OCI-LY1 (cell line): Measurements from ENCODE around the gene NID1.

Source experiments
- H2AFZ ChIP-seq: fragments of 200-600 bp; sonication (generic), shearing (Covaris generic); 2 replicates; pipeline ENCODE4 v1.6.0; 2014; ENCODE audit warnings: antibody characterized with exemption, mild to moderate bottlenecking, low read length
- H3F3A ChIP-seq: fragments of 200-600 bp; sonication (generic), shearing (Covaris generic); 2 replicates; pipeline ENCODE4 v1.6.0; 2014; ENCODE audit warnings: mild to moderate bottlenecking, antibody characterized with exemption, low read length, moderate library complexity; ENCODE audit not compliant: insufficient read depth
- H3K27ac ChIP-seq: fragments of 200-600 bp; sonication (generic); 2 replicates; pipeline ENCODE4 v1.5.1; 2014; ENCODE audit warnings: low read length, mixed run types, mild to moderate bottlenecking, low read depth; ENCODE audit not compliant: poor library complexity, severe bottlenecking
- H3K27me3 ChIP-seq: fragments of 200-600 bp; sonication (generic); 2 replicates; pipeline ENCODE4 v1.6.0; 2014; ENCODE audit warnings: antibody characterized with exemption, mild to moderate bottlenecking, low read length, moderate library complexity; ENCODE audit not compliant: insufficient read depth
- H3K36me3 ChIP-seq: fragments of 200-600 bp; sonication (generic); 2 replicates; pipeline ENCODE4 v1.6.1; 2014; ENCODE audit warnings: mild to moderate bottlenecking, antibody characterized with exemption, low read length, moderate library complexity, mixed read lengths; ENCODE audit not compliant: insufficient read depth
- H3K4me1 ChIP-seq: fragments of 200-600 bp; sonication (generic); 2 replicates; pipeline ENCODE4 v1.5.1; 2014; ENCODE audit warnings: mild to moderate bottlenecking, low read length, moderate library complexity; ENCODE audit not compliant: insufficient read depth, severe bottlenecking
- H3K4me2 ChIP-seq: fragments of 200-600 bp; sonication (generic), shearing (Covaris generic); 2 replicates; pipeline ENCODE4 v1.6.1; 2014; ENCODE audit warnings: low read length
- H3K4me3 ChIP-seq: fragments of 200-600 bp; sonication (generic); 2 replicates; pipeline ENCODE4 v1.5.1; 2014; ENCODE audit warnings: low read length, low read depth, mild to moderate bottlenecking, mixed read lengths; ENCODE audit not compliant: poor library complexity, severe bottlenecking
- H3K79me2 ChIP-seq: fragments of 200-600 bp; shearing (Covaris generic); 2 replicates; pipeline ENCODE4 v1.6.1; 2016; ENCODE audit warnings: mixed run types, low read length, mixed read lengths; ENCODE audit not compliant: insufficient read depth
- H3K9ac ChIP-seq: fragments of 200-600 bp; sonication (generic), shearing (Covaris generic); 2 replicates; pipeline ENCODE4 v1.6.1; 2014; ENCODE audit warnings: mild to moderate bottlenecking, low read length, mixed read lengths
- H3K9me2 ChIP-seq: fragments of 200-600 bp; sonication (generic), shearing (Covaris generic); 2 replicates; pipeline ENCODE4 v1.6.1; 2014; ENCODE audit warnings: low read depth, mild to moderate bottlenecking, low read length, mixed read lengths
- H3K9me3 ChIP-seq: fragments of 200-600 bp; shearing (Covaris generic); 2 replicates; pipeline ENCODE4 v1.6.1; 2014; ENCODE audit warnings: low read length, mixed read lengths
- H4K20me1 ChIP-seq: fragments of 200-600 bp; sonication (generic), shearing (Covaris generic); 2 replicates; pipeline ENCODE4 v1.6.0; 2016; ENCODE audit warnings: mild to moderate bottlenecking, low read length; ENCODE audit not compliant: insufficient read depth
- CTCF ChIP-seq: fragments of 200-600 bp; sonication (generic), shearing (Covaris generic); IDR thresholded peaks from 2 replicates; pipeline ENCODE4 v1.5.1; 2017; ENCODE audit warnings: mild to moderate bottlenecking, antibody characterized with exemption, low read length, moderate library complexity, mixed read lengths
- EZH2 ChIP-seq: fragments of 200-600 bp; sonication (generic), shearing (Covaris generic); IDR thresholded peaks from 2 replicates; pipeline ENCODE4 v1.8.0; 2017; ENCODE audit warnings: borderline replicate concordance, mixed run types, mild to moderate bottlenecking, antibody characterized with exemption, low read length, moderate library complexity, mixed read lengths

The NID1 gene

GRCh38 chr1:236041631-236042618 is 23.0 kb downstream of the NID1 start:
- H2AFZ ChIP-seq: no peak overlapping the region
- no peaks in the 10 kb centered on the region for H3K79me2 ChIP-seq
- no peaks in the 10 kb centered on the region for H3K36me3 ChIP-seq
- TF ChIP-seq CTCF (no peak), EZH2 (no peak)
- no peak overlapping the region for H3K4me2 ChIP-seq
- no peaks in the 10 kb centered on the region for H3K9me2 ChIP-seq
- H3K9ac ChIP-seq: no peak overlapping the region
- H3K9me3 ChIP-seq: no peaks in the 10 kb centered on the region
- no peaks in the 10 kb centered on the region for H3K4me1 ChIP-seq
- no peaks in the 10 kb centered on the region for H3K27me3 ChIP-seq
- H3K4me3 ChIP-seq: no peak overlapping the region
- H3F3A ChIP-seq: no peaks in the 10 kb centered on the region
- H4K20me1 ChIP-seq: no peaks in the 10 kb centered on the region
- no peak overlapping the region for H3K27ac ChIP-seq

GRCh38 chr1:236039740-236040685 is 24.9 kb downstream of the NID1 start:
- Histone ChIP-seq H3K27ac (no peak overlapping the region), H2AFZ (no peak overlapping the region), H4K20me1 (no peaks in the 10 kb centered on the region), H3K9me3 (no peaks in the 10 kb centered on the region), H3K4me3 (no peak overlapping the region), H3K4me2 (no peak overlapping the region), H3K4me1 (no peaks in the 10 kb centered on the region), H3K27me3 (no peaks in the 10 kb centered on the region), H3K79me2 (no peaks in the 10 kb centered on the region), H3K36me3 (no peaks in the 10 kb centered on the region), H3K9me2 (no peaks in the 10 kb centered on the region), H3K9ac (no peak overlapping the region), H3F3A (no peaks in the 10 kb centered on the region)
- no peak for TF ChIP-seq EZH2
- no peak for TF ChIP-seq CTCF

- H3K36me3 ChIP-seq: no peaks in the 10 kb centered on the region
- no peak overlapping the region for H3K4me3 ChIP-seq
- H3K27me3 ChIP-seq: no peaks in the 10 kb centered on the region
- TF ChIP-seq CTCF: no peak
- no peak for TF ChIP-seq EZH2
- no peak overlapping the region for H2AFZ ChIP-seq
- H3K4me1 ChIP-seq: no peaks in the 10 kb centered on the region
- no peaks in the 10 kb centered on the region for H3K9me2 ChIP-seq
- H3K4me2 ChIP-seq: no peak overlapping the region
- no peak overlapping the region for H3K27ac ChIP-seq
- H4K20me1 ChIP-seq: no peaks in the 10 kb centered on the region
- H3K79me2 ChIP-seq: no peaks in the 10 kb centered on the region
- H3K9me3 ChIP-seq: no peaks in the 10 kb centered on the region
- no peak overlapping the region for H3K9ac ChIP-seq
- no peaks in the 10 kb centered on the region for H3F3A ChIP-seq
Observed at GRCh38 chr1:236038034-236038433, 26.9 kb downstream of the NID1 start.
